ENCODE results near the gene HNF1A. TPM values are rescaled to one million over a fixed set of nuclear protein-coding genes. Genes with fewer than 3 reads are reported as not detected.
A peak's percentile ranks its signal among the peaks of the same experiment; 100 is the strongest.

The HNF1A gene
- total and polyA plus RNA-seq, 2 of the 13 experiments (the other 11 are each of a cell fraction or from before 2014, with no cell fraction given): 13.4 to 34.7 TPM

- no peak for TF ChIP-seq ZNF510 (CRISPR knock-in tag; IDR thresholded peaks at IDR 0.05; ENCODE audit: low read depth)
- peak; percentile 75 for TF ChIP-seq ZBTB25 (CRISPR knock-in tag; IDR thresholded peaks at IDR 0.05)
- no peak for TF ChIP-seq EEA1 (CRISPR knock-in tag; IDR thresholded peaks at IDR 0.05; ENCODE audit: borderline replicate concordance)
- no peak for TF ChIP-seq ZNF354B (CRISPR knock-in tag; IDR thresholded peaks at IDR 0.05)
- TF ChIP-seq DMAP1 (CRISPR knock-in tag; IDR thresholded peaks at IDR 0.05): no peak
- TF ChIP-seq SETDB1 (CRISPR knock-in tag; IDR thresholded peaks at IDR 0.05; ENCODE audit: borderline replicate concordance): no peak
- TF ChIP-seq JARID2 (CRISPR knock-in tag; IDR thresholded peaks at IDR 0.05; ENCODE audit: insufficient replicate concordance): no peak
- no peak for TF ChIP-seq MATR3 (CRISPR knock-in tag; IDR thresholded peaks at IDR 0.05)
- no peak for TF ChIP-seq MXI1 (IDR thresholded peaks at IDR 0.05; ENCODE audit: borderline replicate concordance, low read depth, low read length)
- peak; percentile 51; the same call in 1 of the 2 replicates for TF ChIP-seq HDAC1 (CRISPR knock-in tag; IDR thresholded peaks at IDR 0.05)
- TF ChIP-seq ZFP36L1 (CRISPR knock-in tag; IDR thresholded peaks at IDR 0.05): no peak
- TF ChIP-seq NR2F2 (IDR thresholded peaks at IDR 0.05; ENCODE audit: borderline replicate concordance, low read depth): no peak
- TF ChIP-seq ZNF441 (CRISPR knock-in tag; IDR thresholded peaks at IDR 0.05; ENCODE audit: borderline replicate concordance): no peak
- TF ChIP-seq BORCS8-MEF2B (CRISPR knock-in tag; IDR thresholded peaks at IDR 0.05): no peak
- TF ChIP-seq SKIL (CRISPR knock-in tag; IDR thresholded peaks at IDR 0.05; ENCODE audit: borderline replicate concordance): 0 out of 2 replicates have a peak, but pooled peaks have one; percentile 21
- 0 out of 2 replicates have a peak, but pooled peaks have one; percentile 50 for TF ChIP-seq KAT7 (CRISPR knock-in tag; IDR thresholded peaks at IDR 0.05; ENCODE audit: borderline replicate concordance)
- no peak for TF ChIP-seq BHLHE40 (IDR thresholded peaks at IDR 0.05; ENCODE audit: low read length)
- 0 out of 2 replicates have a peak, but pooled peaks have one; percentile 9 for TF ChIP-seq RERE (CRISPR knock-in tag; IDR thresholded peaks at IDR 0.05; ENCODE audit: low read depth)
- no peak for TF ChIP-seq ZNF792 (CRISPR knock-in tag; IDR thresholded peaks at IDR 0.05)
- TF ChIP-seq SOX13 (IDR thresholded peaks at IDR 0.05): no peak
- peak in 1 of 2 experiments; percentile 78; a peak in 2 of 4 replicates for TF ChIP-seq SOX13 (CRISPR knock-in tag; conservative IDR thresholded peaks at IDR 0.05 in 1 of 2, IDR thresholded peaks at IDR 0.05 in 1 of 2)
- TF ChIP-seq MIXL1 (CRISPR knock-in tag; IDR thresholded peaks at IDR 0.05): no peak
These were observed 3.1 kb downstream of the HNF1A start (continued) for GRCh38 chr12:120981407-120981941.

Measured in HepG2 (cell line).